ENCODE data around the gene OR4C6. TPM values are rescaled to one million over a fixed set of nuclear protein-coding genes. Genes with fewer than 3 reads are reported as not detected.

OR4C6 gene
- total RNA-seq, 1 donor from 2014 or later, result not detected

DNA sequence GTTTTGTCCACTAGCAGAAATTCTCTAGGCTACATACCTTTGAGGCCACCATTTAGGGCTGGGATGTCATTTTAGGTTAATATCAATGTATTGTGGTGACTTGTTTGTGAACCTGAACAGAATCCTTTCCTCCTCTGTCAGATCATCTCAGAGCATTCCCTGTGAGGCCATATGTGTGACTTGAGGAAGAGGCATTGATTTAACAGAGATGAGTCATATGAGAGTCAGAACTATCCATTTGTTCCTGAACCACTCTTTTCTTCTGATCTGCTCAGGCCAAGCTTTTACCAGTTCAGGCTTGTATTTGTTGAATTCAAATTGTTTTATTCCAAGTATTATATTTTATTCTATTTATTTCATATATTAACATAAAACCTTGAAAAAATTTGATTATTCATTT is 6.9 kb upstream of the OR4C6 start:
- POLR2A ChIA-PET, result no interaction called here
- Mint-ChIP-seq H3K27me3 (no peaks in the 10 kb centered on the region), H3K4me3 (no peak overlapping the region), H3K4me1 (peaks cover 5% of the 10 kb centered on the region), H3K27ac (no peak overlapping the region), H3K36me3 (ENCODE audit: low read depth) (no peaks in the 10 kb centered on the region), H3K9me3 (peaks cover 12% of the 10 kb centered on the region)
- ATAC-seq (ENCODE audit: low read depth) (no peak), DNase-seq (no peak)
- TF ChIP-seq, protein P1, sequence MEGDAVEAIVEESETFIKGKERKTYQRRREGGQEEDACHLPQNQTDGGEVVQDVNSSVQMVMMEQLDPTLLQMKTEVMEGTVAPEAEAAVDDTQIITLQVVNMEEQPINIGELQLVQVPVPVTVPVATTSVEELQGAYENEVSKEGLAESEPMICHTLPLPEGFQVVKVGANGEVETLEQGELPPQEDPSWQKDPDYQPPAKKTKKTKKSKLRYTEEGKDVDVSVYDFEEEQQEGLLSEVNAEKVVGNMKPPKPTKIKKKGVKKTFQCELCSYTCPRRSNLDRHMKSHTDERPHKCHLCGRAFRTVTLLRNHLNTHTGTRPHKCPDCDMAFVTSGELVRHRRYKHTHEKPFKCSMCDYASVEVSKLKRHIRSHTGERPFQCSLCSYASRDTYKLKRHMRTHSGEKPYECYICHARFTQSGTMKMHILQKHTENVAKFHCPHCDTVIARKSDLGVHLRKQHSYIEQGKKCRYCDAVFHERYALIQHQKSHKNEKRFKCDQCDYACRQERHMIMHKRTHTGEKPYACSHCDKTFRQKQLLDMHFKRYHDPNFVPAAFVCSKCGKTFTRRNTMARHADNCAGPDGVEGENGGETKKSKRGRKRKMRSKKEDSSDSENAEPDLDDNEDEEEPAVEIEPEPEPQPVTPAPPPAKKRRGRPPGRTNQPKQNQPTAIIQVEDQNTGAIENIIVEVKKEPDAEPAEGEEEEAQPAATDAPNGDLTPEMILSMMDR (IDR thresholded peaks at IDR 0.05), result no peak
- CTCF ChIA-PET, result no interaction called here
- intact Hi-C loops (cut with micrococcal nuclease), result no loop called here

DNA sequence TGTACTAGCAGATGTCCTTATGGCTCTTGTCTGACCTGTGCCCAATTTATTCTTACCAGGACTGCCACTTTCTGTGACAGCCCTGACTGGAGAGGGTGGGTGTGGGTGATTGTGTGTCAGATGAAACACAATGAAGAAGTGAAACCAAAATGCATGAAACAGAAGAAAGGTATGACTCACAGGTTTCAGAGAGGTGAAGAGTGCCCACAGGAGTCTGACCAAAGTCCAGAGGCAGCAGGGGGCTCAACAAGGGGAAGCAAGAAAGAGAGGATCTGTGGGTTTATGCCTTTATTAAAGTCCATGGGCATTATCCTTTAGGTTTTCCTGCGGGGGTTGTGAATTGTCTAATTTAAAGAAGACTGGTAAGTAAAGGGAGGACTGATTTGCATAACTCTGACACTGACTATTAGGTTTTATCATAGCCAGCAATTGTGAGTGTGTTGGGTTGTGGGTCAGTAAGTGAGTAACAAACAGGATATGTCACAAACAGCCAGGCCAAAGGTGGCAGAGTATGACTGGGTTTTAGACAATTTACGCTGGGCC is 3.9 kb upstream of the OR4C6 start:
- ATAC-seq (ENCODE audit: low read depth) (peak; percentile 67), DNase-seq (no peak)
- H3K9me3 Mint-ChIP-seq, result peaks cover 7% of the 10 kb centered on the region
- no peaks in the 10 kb centered on the region for H3K27me3 Mint-ChIP-seq
- intact Hi-C loops (cut with micrococcal nuclease), result no loop called here
- ChIA-PET POLR2A (no interaction called here), CTCF (no interaction called here)
- TF ChIP-seq, protein P1 (IDR thresholded peaks at IDR 0.05), result no peak
- H3K27ac Mint-ChIP-seq, result no peak overlapping the region
- peaks cover 5% of the 10 kb centered on the region for H3K4me1 Mint-ChIP-seq
- H3K36me3 Mint-ChIP-seq (ENCODE audit: low read depth), result no peaks in the 10 kb centered on the region
- H3K4me3 Mint-ChIP-seq, result no peak overlapping the region

DNA sequence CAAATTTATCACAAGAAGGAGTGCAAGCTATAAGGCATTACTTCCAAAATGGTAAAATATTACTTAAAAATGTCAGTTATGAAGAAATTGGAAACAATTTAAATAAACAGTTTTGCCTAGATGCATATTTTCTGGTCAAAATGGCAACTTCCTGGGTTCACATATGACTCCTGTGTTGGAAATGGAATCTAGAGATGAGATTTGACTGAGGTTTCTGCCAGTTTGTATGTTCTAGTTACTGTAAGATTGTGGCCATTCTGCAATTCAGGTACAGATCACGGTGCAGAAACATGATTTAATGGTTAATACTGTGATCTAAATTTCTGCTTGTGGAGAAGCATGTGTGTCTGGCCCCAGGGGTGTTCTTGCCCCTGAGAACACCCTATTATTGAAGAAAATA is 3.4 kb upstream of the OR4C6 start:
- Mint-ChIP-seq H3K4me3 (no peak overlapping the region), H3K27ac (no peak overlapping the region), H3K36me3 (ENCODE audit: low read depth) (no peaks in the 10 kb centered on the region), H3K9me3 (peaks cover 7% of the 10 kb centered on the region), H3K27me3 (no peaks in the 10 kb centered on the region), H3K4me1 (peaks cover 5% of the 10 kb centered on the region)
- ChIA-PET CTCF (no interaction called here), POLR2A (no interaction called here)
- TF ChIP-seq, protein P1 (IDR thresholded peaks at IDR 0.05), result no peak
- intact Hi-C loops (cut with micrococcal nuclease), result no loop called here
- ATAC-seq (ENCODE audit: low read depth), result no peak
- DNase-seq, result no peak

DNA sequence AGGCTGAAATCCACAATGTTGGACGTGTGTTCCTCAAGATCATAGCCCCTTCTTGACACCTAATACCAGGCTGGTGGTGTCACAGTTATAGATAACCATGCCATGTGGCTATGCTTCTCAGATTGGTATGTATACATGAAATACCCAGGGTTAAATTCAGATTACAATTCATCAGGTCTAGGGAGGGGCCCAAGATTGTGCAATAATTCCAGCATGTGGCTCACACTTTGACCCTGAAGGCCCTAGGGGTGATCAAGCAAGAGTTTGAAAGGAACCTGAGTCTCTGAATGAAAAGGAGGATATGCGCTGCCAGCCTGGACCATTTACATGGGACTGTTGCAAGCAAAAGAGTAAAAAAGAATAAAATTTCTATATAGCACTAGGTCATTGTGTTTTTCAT is 7.4 kb downstream of the OR4C6 start:
- POLR2A ChIA-PET, result no interaction called here
- CTCF ChIA-PET, result no interaction called here
- DNase-seq (no peak), ATAC-seq (ENCODE audit: low read depth) (no peak)
- TF ChIP-seq, protein P1 (IDR thresholded peaks at IDR 0.05), result no peak
- H3K27me3 Mint-ChIP-seq, result no peaks in the 10 kb centered on the region
- no peak overlapping the region for H3K27ac Mint-ChIP-seq
- H3K4me1 Mint-ChIP-seq, result no peaks in the 10 kb centered on the region
- no peaks in the 10 kb centered on the region for H3K36me3 Mint-ChIP-seq (ENCODE audit: low read depth)
- peaks cover 8% of the 10 kb centered on the region for H3K9me3 Mint-ChIP-seq
- intact Hi-C loops (cut with micrococcal nuclease), result no loop called here
- no peak overlapping the region for H3K4me3 Mint-ChIP-seq

DNA sequence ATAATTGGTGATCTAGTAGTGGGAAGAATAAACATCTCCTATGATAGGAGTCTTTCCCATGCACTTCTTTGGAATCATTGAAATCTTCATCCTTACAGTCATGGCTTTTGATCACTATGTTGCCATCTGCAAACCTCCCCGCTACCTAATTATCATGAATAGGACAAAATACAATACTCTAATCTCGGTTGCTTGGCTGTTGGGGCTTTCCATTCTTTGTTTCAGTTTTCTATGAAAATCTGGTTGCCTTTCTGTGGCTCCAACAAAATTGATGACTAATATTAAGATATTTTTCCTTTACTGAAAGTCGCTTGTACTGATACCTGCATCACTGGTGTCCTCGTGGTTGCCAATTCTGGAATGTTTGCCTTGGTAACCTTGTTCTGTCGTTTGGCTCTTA is 11.9 kb downstream of the OR4C6 start:
- no peaks in the 10 kb centered on the region for H3K4me1 Mint-ChIP-seq
- H3K27me3 Mint-ChIP-seq, result no peaks in the 10 kb centered on the region
- ChIA-PET POLR2A (no interaction called here), CTCF (no interaction called here)
- TF ChIP-seq, protein P1 (IDR thresholded peaks at IDR 0.05), result no peak
- peaks cover 3% of the 10 kb centered on the region for H3K9me3 Mint-ChIP-seq
- DNase-seq (no peak), ATAC-seq (ENCODE audit: low read depth) (no peak)
- no peak overlapping the region for H3K27ac Mint-ChIP-seq
- no peaks in the 10 kb centered on the region for H3K36me3 Mint-ChIP-seq (ENCODE audit: low read depth)
- H3K4me3 Mint-ChIP-seq, result no peak overlapping the region
- intact Hi-C loops (cut with micrococcal nuclease), result no loop called here
